ENCODE data around the gene NKAIN4. TPM values are rescaled to one million over a fixed set of nuclear protein-coding genes. Genes with fewer than 3 reads are reported as not detected.

The NKAIN4 gene
- total RNA-seq, 1 donor from 2014 or later, result not detected

DNA sequence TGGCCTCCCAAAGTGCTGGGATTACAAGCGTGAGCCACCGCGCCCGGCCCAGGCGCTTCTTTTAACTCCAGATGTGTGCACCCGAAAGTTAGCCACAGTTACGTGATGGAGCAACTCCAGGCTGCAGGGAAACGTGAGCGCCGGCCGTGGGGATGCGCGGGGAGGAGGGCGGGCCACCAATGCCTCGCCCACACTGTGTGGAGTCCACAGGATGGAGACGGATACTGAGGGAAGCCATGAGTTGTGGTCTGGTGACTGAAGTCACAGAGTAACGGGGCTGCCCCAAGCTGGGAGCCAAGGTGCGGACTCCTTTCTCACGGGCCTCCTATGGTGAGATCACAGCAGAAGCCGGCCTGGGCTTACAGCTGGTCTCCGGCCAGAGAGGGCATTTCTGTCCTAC, 61.5 kb downstream of the NKAIN4 start:
- Histone ChIP-seq H3K4me1 (no peaks in the 10 kb centered on the region), H3K4me3 (no peak overlapping the region), H3K36me3 (peaks cover 22% of the 10 kb centered on the region), H3K27ac (no peak overlapping the region), H3K27me3 (no peaks in the 10 kb centered on the region), H3K9me3 (no peaks in the 10 kb centered on the region)
- TF ChIP-seq, protein P1, sequence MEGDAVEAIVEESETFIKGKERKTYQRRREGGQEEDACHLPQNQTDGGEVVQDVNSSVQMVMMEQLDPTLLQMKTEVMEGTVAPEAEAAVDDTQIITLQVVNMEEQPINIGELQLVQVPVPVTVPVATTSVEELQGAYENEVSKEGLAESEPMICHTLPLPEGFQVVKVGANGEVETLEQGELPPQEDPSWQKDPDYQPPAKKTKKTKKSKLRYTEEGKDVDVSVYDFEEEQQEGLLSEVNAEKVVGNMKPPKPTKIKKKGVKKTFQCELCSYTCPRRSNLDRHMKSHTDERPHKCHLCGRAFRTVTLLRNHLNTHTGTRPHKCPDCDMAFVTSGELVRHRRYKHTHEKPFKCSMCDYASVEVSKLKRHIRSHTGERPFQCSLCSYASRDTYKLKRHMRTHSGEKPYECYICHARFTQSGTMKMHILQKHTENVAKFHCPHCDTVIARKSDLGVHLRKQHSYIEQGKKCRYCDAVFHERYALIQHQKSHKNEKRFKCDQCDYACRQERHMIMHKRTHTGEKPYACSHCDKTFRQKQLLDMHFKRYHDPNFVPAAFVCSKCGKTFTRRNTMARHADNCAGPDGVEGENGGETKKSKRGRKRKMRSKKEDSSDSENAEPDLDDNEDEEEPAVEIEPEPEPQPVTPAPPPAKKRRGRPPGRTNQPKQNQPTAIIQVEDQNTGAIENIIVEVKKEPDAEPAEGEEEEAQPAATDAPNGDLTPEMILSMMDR (IDR thresholded peaks at IDR 0.05), result no peak
- no peak for DNase-seq
- intact Hi-C loops (cut with DNase I), result no loop called here
- no peak for ATAC-seq

DNA sequence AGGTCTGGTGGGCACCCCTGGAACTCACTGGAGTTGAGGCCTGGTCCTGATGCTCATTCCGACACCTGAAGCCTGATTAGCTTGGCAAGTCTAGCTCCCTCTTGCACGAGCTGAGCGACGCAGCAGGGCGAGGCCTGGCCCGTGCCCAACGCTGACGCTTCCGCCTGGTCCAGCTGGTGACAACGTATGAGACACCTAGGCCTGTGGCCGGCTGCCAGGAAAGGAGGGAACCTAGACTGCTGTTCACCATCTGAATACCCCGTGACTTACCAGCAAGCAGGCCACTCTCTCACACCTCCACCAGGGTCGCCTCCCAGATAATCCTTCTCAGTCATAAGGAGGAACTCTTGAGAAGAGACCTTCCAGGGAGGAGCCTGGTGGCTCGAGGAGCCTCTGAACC, 62.9 kb downstream of the NKAIN4 start:
- no peak for DNase-seq
- intact Hi-C loops (cut with DNase I), result no loop called here
- no peak for ATAC-seq
- TF ChIP-seq, protein P1 (IDR thresholded peaks at IDR 0.05), result no peak
- Histone ChIP-seq H3K4me3 (no peak overlapping the region), H3K36me3 (peaks cover 19% of the 10 kb centered on the region), H3K27me3 (no peaks in the 10 kb centered on the region), H3K9me3 (no peaks in the 10 kb centered on the region), H3K4me1 (no peaks in the 10 kb centered on the region), H3K27ac (no peak overlapping the region)

DNA sequence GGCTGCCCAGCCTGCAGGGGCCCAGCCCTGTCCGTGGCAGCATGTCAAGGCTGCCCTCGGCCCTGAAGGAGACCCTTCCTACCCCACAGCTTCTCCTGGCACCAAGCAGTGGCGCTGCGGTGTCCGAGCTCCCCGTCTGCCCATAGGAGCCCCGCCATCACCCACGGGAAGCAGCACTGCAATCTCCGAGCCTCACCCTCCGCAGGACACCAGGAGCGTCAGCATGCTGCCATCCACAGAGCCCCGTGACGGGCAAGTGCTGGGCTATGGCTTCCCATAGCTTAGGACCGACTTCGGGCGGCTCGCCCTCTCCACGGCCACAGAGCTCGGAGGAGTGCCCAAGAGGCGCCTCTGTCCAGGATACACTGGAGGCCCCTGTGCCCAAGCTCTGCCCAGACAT, 63.4 kb downstream of the NKAIN4 start:
- H3K4me3 ChIP-seq, result no peak overlapping the region
- DNase-seq, result no peak

More for the DNA sequence above, 63.4 kb downstream of the NKAIN4 start:
- ATAC-seq, result no peak
- TF ChIP-seq, protein P1 (IDR thresholded peaks at IDR 0.05), result no peak
- Histone ChIP-seq H3K4me1 (no peaks in the 10 kb centered on the region), H3K36me3 (peaks cover 13% of the 10 kb centered on the region), H3K27ac (no peak overlapping the region), H3K9me3 (no peaks in the 10 kb centered on the region), H3K27me3 (no peaks in the 10 kb centered on the region)
- intact Hi-C loops (cut with DNase I), result no loop called here

Small RNAs within 50 kb of the gene (microRNA-seq; reads per million reads assigned to microRNA genes)
- gene MIR3196 (ENCODE audit: borderline microRNAs expressed) (not detected), gene MIR4326 (ENCODE audit: borderline microRNAs expressed) (not detected)

Other genes starting within 250 kb of the NKAIN4 start
- gene BHLHE23, start 247.5 kb downstream of the NKAIN4 start, total RNA-seq, result not detected
- gene YTHDF1, start 38.3 kb downstream of the NKAIN4 start, total RNA-seq, result 36.9 TPM
- 15.5 TPM for gene BIRC7, start 18.6 kb downstream of the NKAIN4 start, total RNA-seq
- gene ARFGAP1, start 18.4 kb upstream of the NKAIN4 start, total RNA-seq, result 67.0 TPM
- gene COL20A1, start 38.7 kb upstream of the NKAIN4 start, total RNA-seq, result not detected
- 0.06 TPM for gene CHRNA4, start 106.9 kb upstream of the NKAIN4 start, total RNA-seq
- gene KCNQ2, start 218.2 kb upstream of the NKAIN4 start, total RNA-seq, result not detected
- 0.67 TPM for gene EEF1A2, start 244.6 kb upstream of the NKAIN4 start, total RNA-seq